ENCODE measurements around the gene AGL. TPM values are rescaled to one million over a fixed set of nuclear protein-coding genes. Genes with fewer than 3 reads are reported as not detected.
"Not testable (repeated sequence)": the region's sequence is repeated elsewhere in the genome, so short reads cannot be mapped to it uniquely, and the experiment has no call there.

Gene AGL
- total and polyA plus RNA-seq, 2 of the 13 experiments (the other 11 are each of a cell fraction or from before 2014, with no cell fraction given) = 4.3 to 13.1 TPM

DNA sequence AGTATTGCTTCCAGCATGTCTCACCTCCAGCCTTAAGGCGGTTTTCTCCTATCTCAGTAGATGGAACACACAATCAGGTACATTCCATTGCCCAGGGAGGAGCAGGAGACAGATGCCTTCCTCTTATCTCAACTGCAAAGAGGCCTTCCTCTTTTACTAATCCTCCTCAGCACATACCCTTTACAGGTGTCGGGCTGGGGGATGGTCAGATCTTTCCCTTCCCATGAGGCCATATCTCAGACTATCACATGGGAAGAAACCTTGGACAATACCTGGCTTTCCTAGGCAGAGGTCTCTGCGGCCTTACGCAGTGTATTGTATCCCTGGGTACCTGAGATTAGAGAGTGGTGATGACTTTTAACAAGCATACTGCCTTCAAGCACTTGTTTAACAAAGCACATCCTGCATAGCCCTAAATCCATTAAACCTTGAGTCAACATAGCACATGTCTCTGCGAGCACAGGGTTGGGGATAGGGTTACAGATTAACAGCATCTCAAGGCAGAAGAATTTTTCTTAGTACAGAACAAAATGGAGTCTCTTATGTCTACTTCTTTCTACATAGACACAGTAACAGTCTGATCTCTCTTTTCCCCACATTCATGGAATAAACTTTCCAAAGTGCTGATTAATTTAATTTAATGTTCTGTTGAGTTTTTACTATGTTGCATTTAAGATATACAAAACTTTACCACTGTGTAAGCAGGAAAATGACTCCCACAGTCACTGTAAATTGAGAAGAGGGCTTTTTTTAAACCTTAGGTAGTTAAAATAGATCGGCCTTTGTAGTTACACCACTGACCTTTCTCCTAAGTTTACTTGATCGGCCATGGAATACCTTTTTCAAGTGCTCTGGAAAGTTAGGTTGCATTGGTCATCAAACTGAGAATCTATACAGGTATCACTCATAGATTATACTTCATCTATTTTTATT lies 13.7 kb upstream of the AGL start:
- FAIRE-seq; H3K9ac ChIP-seq (ENCODE audit: insufficient read depth, low read depth, low read length); H3K27ac ChIP-seq (ENCODE audit: extremely low read length, insufficient read depth, low read length); CTCF ChIA-PET (ENCODE audit: low intra/inter-chr PET ratio, low total read pairs); H3K36me3 ChIP-seq (replicated peaks in 1 of 2; ENCODE audit: control insufficient read depth in 1 of 2, insufficient read depth in 2 of 2, low read length in 2 of 2); DNase-seq (ENCODE audit: low spot score); H2AFZ ChIP-seq (ENCODE audit: low read length); H3K27me3 ChIP-seq (ENCODE audit: control insufficient read depth in 1 of 2, insufficient read depth in 2 of 2, low read length in 2 of 2); H3K79me2 ChIP-seq (ENCODE audit: insufficient read depth, low read length); H3K9me3 ChIP-seq (ENCODE audit: low read length); H4K20me1 ChIP-seq (ENCODE audit: insufficient read depth, low read length); POLR2A ChIA-PET; in situ Hi-C loops (cut with HindIII; ENCODE audit: extremely low pct_ligation_motif_present, low pct_unique_long_range_greater_than_20kb); BruUV-seq (replicated peaks); TF ChIP-seq FOXA1, SOX6 (IDR thresholded peaks at IDR 0.05): not testable (repeated sequence)
- H3K4me2 ChIP-seq (ENCODE audit: low read depth, low read length) = peak overlapping the region; percentile 68
- H3K4me3 ChIP-seq (replicated peaks in 1 of 3; ENCODE audit: insufficient read depth in 1 of 3, low read depth in 2 of 3, low read length in 3 of 3) = peak overlapping the region in 2 of 3 experiments; percentile 16 to 30; a peak in 2 of 6 replicates
- intact Hi-C loops (cut with micrococcal nuclease; ENCODE audit: unreplicated experiment) = loop anchor here (2.0 kb wide), 1 partner anchor 14 kb away; the partner anchor contains the start of gene AGL
- WGBS (ENCODE audit: low lambda C conversion rate) = 3% methylated on average over 6 of the region's 7 CpGs
- peak; percentile 60 for ATAC-seq
- H3K4me1 ChIP-seq (ENCODE audit: insufficient read depth, low read length) = peaks cover 31% of the 10 kb centered on the region
- TF ChIP-seq ZFY (CRISPR knock-in tag; IDR thresholded peaks at IDR 0.05) (peak; percentile 19; the same call in 1 of the 2 replicates), ZMYM4 (CRISPR knock-in tag; IDR thresholded peaks at IDR 0.05) (peak; percentile 17; the same call in 1 of the 2 replicates), SOX5 (CRISPR knock-in tag; IDR thresholded peaks at IDR 0.05; ENCODE audit: borderline replicate concordance) (peak; percentile 51; the same call in 1 of the 2 replicates), GFI1 (CRISPR knock-in tag; IDR thresholded peaks at IDR 0.05; ENCODE audit: borderline replicate concordance) (0 out of 2 replicates have a peak, but pooled peaks have one; percentile 19), FOXA1 (CRISPR knock-in tag; IDR thresholded peaks at IDR 0.05) (peak; percentile 72), SIX1 (CRISPR knock-in tag; IDR thresholded peaks at IDR 0.05; ENCODE audit: borderline replicate concordance) (peak; percentile 77; the same call in 1 of the 2 replicates), GATAD2A (CRISPR knock-in tag; IDR thresholded peaks at IDR 0.05) (peak; percentile 24; the same call in 1 of the 2 replicates), PPARG (CRISPR knock-in tag; conservative IDR thresholded peaks at IDR 0.05) (0 out of 2 replicates have a peak, but pooled peaks have one; percentile 22), SOX6 (CRISPR knock-in tag; IDR thresholded peaks at IDR 0.05) (peak; percentile 28; the same call in 1 of the 2 replicates), FOXA3 (CRISPR knock-in tag; IDR thresholded peaks at IDR 0.05) (peak; percentile 63)
- TF ChIP-seq, protein P1, sequence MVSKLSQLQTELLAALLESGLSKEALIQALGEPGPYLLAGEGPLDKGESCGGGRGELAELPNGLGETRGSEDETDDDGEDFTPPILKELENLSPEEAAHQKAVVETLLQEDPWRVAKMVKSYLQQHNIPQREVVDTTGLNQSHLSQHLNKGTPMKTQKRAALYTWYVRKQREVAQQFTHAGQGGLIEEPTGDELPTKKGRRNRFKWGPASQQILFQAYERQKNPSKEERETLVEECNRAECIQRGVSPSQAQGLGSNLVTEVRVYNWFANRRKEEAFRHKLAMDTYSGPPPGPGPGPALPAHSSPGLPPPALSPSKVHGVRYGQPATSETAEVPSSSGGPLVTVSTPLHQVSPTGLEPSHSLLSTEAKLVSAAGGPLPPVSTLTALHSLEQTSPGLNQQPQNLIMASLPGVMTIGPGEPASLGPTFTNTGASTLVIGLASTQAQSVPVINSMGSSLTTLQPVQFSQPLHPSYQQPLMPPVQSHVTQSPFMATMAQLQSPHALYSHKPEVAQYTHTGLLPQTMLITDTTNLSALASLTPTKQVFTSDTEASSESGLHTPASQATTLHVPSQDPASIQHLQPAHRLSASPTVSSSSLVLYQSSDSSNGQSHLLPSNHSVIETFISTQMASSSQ (IDR thresholded peaks at IDR 0.05; ENCODE audit: low read depth) = 0 out of 2 replicates have a peak, but pooled peaks have one; percentile 27
- TF ChIP-seq, protein P1 (CRISPR knock-in tag; IDR thresholded peaks at IDR 0.05; ENCODE audit: borderline replicate concordance) = not testable (repeated sequence)
- TF ChIP-seq, protein P2, sequence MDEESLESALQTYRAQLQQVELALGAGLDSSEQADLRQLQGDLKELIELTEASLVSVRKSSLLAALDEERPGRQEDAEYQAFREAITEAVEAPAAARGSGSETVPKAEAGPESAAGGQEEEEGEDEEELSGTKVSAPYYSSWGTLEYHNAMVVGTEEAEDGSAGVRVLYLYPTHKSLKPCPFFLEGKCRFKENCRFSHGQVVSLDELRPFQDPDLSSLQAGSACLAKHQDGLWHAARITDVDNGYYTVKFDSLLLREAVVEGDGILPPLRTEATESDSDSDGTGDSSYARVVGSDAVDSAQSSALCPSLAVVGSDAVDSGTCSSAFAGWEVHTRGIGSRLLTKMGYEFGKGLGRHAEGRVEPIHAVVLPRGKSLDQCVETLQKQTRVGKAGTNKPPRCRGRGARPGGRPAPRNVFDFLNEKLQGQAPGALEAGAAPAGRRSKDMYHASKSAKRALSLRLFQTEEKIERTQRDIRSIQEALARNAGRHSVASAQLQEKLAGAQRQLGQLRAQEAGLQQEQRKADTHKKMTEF (CRISPR knock-in tag; IDR thresholded peaks at IDR 0.05) = 0 out of 2 replicates have a peak, but pooled peaks have one; percentile 19
- TF ChIP-seq, protein P3, sequence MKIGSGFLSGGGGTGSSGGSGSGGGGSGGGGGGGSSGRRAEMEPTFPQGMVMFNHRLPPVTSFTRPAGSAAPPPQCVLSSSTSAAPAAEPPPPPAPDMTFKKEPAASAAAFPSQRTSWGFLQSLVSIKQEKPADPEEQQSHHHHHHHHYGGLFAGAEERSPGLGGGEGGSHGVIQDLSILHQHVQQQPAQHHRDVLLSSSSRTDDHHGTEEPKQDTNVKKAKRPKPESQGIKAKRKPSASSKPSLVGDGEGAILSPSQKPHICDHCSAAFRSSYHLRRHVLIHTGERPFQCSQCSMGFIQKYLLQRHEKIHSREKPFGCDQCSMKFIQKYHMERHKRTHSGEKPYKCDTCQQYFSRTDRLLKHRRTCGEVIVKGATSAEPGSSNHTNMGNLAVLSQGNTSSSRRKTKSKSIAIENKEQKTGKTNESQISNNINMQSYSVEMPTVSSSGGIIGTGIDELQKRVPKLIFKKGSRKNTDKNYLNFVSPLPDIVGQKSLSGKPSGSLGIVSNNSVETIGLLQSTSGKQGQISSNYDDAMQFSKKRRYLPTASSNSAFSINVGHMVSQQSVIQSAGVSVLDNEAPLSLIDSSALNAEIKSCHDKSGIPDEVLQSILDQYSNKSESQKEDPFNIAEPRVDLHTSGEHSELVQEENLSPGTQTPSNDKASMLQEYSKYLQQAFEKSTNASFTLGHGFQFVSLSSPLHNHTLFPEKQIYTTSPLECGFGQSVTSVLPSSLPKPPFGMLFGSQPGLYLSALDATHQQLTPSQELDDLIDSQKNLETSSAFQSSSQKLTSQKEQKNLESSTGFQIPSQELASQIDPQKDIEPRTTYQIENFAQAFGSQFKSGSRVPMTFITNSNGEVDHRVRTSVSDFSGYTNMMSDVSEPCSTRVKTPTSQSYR (CRISPR knock-in tag; IDR thresholded peaks at IDR 0.05; ENCODE audit: borderline replicate concordance) = peak; percentile 40; the same call in 1 of the 2 replicates

Data from HepG2 (cell line).